ENCODE measurements around the gene STRIP2. TPM values are rescaled to one million over a fixed set of nuclear protein-coding genes. Genes with fewer than 3 reads are reported as not detected.

STRIP2 gene
- total and polyA plus RNA-seq, 2 experiments from 2014 or later = 4.7 to 10.6 TPM

GRCh38 chr7:129497156-129497555, 62.9 kb downstream of the STRIP2 start (continued):
- TF ChIP-seq ZNF462 (CRISPR knock-in tag; IDR thresholded peaks at IDR 0.05) (no peak), EZH2 (IDR thresholded peaks at IDR 0.05; ENCODE audit: low read depth, unreplicated experiment) (no peak), EZH2phosphoT487 (IDR thresholded peaks at IDR 0.05; ENCODE audit: unreplicated experiment) (no peak)

GRCh38 chr7:129498021-129498420, 63.8 kb downstream of the STRIP2 start:
- H3K9me3 Mint-ChIP-seq = no peaks in the 10 kb centered on the region; the same call in 2 of the 3 replicates
- Histone ChIP-seq H2AFZ (no peak overlapping the region), H3K4me2 (no peak overlapping the region), H3K27ac (ENCODE audit: low read depth) (no peak overlapping the region), H3F3A (replicated peaks; ENCODE audit: low read depth) (peaks cover 10% of the 10 kb centered on the region; the same call in 1 of the 2 replicates), H3K4me3 (no peak overlapping the region), H4K20me1 (replicated peaks; ENCODE audit: insufficient read depth) (no peaks in the 10 kb centered on the region), H3K79me2 (replicated peaks; ENCODE audit: insufficient read depth) (no peaks in the 10 kb centered on the region), H3K4me1 (ENCODE audit: insufficient read depth) (peaks cover 4% of the 10 kb centered on the region; the same call in 1 of the 2 replicates), H3K27me3 (ENCODE audit: insufficient read depth) (peaks cover 23% of the 10 kb centered on the region), H3K9me2 (ENCODE audit: insufficient read depth) (no peaks in the 10 kb centered on the region), H3K36me3 (ENCODE audit: insufficient read depth) (no peaks in the 10 kb centered on the region)
- H3K27me3 Mint-ChIP-seq (ENCODE audit: insufficient read depth, low read depth, poor library complexity) = peaks cover 23% of the 10 kb centered on the region
- no peak overlapping the region for H3K27ac Mint-ChIP-seq
- no peaks in the 10 kb centered on the region for H3K36me3 Mint-ChIP-seq (ENCODE audit: low read depth)
- H3K4me3 Mint-ChIP-seq = no peak overlapping the region
- no peaks in the 10 kb centered on the region; the same call in 1 of the 3 replicates for H3K4me1 Mint-ChIP-seq
- DNase-seq (ENCODE audit: low spot score) (no peak), ATAC-seq (no peak)
- TF ChIP-seq REST (IDR thresholded peaks at IDR 0.05; ENCODE audit: unreplicated experiment) (no peak), EZH2phosphoT487 (IDR thresholded peaks at IDR 0.05; ENCODE audit: unreplicated experiment) (no peak), ZNF331 (CRISPR knock-in tag; IDR thresholded peaks at IDR 0.05; ENCODE audit: low read depth) (no peak), CREB1 (CRISPR knock-in tag; IDR thresholded peaks at IDR 0.05; ENCODE audit: low read depth) (no peak), NANOG (IDR thresholded peaks at IDR 0.05; ENCODE audit: borderline replicate concordance) (no peak), ZNF114 (CRISPR knock-in tag; IDR thresholded peaks at IDR 0.05) (no peak), POLR2AphosphoS5 (IDR thresholded peaks at IDR 0.05; ENCODE audit: low read depth) (no peak), ETS1 (IDR thresholded peaks at IDR 0.05) (no peak)
